Measurements from ENCODE around the gene TFDP1.

The TFDP1 gene

DNA sequence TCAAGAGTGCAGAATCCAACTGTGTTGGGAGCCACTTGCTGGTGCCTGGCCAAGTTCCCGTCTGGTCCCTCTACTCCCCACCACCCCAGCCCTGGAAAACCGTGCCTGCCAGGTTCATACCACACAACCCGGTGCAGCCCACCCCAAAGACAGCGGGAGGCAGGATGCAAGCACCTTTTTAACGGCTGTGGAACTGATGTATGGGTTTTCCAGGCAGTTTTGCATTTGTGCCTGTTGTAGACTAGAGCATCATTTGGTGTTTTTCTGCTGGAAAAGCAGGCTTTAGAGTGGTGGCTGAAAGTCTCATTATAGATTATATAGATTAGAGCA lies 13.5 kb downstream of the TFDP1 start:
- DNase-seq (ENCODE audit: low spot score): no peak

DNA sequence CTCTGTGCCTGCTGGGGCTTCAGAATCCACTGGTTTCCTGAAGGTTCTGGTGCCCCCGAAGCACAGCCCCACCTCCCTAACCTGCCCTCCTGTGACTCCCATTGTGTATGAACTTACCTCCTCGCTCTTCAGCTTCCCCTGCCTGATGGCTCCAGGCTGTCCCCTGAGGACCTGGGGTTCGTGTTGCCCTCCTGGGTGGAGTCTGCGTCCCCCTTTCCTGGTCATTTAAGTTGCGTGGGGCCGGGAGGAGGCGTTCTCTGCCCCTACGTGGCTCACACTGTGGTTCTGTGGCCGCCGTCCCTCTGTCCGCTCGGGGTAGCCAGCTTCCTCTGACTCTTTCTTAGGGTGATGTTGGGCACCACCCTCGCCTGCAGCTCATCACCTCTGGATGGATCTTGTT lies 13.9 kb downstream of the TFDP1 start:
- DNase-seq (ENCODE audit: low spot score): no peak

DNA sequence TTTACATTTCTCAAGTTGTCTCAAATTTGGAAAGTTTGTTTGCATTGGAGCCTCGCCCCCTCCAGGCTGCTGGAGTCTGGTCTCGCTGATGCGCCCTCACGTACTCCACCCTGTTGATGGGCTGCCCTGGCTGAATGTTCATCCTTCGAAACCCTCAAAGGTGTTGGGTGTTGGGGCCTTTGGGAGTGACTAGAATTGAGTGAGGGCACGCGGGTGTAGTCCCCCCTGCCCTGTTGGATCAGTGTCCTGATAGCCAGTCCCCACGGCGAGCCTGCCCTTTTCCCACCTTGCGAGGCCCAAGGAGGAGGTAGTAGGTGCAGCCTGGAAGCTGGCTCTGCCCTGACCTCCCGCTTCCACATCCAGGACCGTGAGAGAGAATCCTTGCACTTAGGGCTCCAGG lies 14.8 kb downstream of the TFDP1 start:
- DNase-seq (ENCODE audit: low spot score): no peak

DNA sequence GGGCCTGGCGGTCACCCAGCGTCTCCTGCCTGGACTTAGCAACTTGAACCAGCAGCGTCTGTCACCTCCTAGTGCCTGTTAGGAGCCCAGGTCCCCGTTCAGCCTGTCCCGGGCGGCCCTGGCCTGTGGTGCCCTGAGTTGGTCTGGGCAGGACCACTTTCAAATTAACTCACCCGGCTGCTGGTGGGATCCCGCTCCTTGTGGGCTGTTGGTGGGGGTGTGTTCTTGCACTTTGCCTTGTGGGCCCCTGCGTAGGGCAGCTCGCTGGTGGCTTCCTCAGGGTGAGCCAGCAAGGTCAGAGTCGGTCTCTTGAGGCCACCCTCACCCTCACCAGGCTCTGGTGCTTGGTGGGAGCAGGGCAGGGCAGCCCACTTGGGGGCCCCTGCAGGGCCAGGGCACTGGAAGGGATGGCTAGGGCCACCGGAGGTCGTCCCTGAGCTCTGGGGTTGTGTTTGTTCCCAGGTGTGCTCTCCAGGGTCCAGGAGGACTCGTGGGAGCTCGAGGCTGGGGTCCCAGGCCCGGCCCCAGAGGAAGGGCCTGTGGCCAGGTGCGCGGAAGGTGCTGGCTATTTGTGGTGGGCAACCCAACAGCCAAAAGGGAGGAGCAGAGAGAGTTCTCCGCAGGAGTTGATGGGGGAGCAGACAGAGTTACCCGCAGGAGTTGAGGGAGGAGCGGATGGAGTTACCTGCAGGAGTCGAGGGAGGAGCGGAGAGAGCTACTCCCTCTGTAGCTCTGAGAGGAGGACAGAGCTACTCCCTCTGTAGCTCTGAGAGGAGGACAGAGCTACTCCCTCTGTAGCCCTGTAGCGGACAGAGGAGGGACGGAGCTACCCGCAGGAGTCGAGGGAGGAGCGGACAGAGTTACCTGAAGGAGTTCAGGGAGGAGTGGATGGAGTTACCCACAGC lies 16.9 kb downstream of the TFDP1 start:
- no peak for DNase-seq (ENCODE audit: low spot score)

DNA sequence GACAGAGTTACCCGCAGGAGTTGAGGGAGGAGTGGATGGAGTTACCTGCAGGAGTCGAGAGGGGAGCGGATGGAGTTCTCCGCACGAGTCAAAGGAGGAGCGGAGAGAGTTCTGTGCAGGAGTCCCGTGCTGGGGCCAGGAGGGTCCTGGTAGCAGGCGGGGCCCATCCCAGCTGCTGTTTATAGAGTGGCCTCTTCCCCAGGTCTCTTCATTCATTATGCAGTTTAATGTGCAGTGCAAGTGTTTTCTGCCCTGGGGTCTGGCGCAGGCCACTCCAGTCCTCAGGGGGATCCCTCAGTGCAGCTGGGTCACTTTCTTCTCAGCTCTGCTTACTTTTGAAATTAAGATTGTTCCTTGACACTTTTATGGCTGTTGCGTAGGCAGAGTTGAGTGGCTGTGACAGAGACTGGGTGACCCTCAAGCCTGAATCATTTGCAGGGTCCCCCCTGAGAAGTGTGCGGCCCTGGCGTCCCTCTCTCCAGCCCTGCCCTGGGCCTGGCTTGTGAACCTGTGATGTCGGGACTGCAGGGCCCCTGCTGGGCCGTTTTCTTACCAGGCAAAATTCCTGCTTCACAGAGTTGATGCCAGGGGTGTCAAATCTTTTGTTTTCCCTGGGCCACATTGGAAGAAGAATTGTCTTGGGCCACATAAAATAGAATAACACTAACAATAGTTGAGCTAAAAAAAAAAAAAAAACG lies 17.9 kb downstream of the TFDP1 start:
- DNase-seq (ENCODE audit: low spot score): no peak

DNA sequence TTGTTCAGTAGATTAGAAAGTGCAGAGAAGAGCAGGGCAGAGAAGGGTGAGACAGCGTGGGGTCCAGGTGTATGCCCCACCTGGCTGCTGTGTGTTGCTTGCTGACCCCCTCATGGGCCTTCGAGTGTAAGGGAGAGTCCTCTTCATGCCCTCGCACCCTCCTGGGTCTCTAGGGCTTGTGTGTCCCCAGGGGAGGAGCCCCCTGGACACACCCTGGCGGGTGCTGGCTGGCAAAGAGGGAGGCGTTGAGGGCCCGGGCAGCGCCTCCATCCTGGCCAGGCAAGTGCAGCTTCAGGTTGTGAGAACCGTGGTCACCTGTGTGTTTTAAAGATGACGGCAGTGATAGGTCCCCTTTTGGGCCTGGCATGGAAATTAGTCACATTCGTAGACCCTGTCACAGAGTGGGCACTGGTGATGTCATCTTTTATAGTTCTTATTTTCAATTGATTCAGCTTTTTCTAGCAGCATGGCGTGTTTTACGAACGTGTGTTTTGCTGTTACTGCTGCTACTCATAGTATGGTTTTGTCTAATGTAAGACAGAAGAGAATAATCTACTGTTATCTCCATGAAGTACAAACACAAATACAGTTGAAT lies 18.7 kb downstream of the TFDP1 start:
- no peak for DNase-seq (ENCODE audit: low spot score)

DNA sequence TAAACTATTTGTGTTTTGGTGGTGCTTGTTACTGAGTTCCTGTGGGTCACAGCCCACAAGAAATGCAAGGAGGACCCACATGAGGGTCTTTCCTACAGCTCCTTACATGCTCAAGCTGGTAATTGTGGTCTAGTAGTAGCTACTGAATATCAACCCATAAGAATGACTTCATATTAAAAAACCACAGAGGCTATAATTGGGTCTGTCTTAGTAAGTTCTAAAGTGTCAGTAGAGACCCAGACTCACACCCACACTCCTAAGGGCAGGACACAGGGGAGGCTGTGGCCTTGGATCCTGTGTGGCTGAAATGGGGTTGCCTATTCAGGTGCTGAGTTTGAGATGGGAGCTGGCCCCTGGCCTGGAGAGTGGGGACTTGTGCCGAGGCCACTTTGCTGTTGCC lies 19.6 kb downstream of the TFDP1 start:
- DNase-seq (ENCODE audit: low spot score): no peak

DNA sequence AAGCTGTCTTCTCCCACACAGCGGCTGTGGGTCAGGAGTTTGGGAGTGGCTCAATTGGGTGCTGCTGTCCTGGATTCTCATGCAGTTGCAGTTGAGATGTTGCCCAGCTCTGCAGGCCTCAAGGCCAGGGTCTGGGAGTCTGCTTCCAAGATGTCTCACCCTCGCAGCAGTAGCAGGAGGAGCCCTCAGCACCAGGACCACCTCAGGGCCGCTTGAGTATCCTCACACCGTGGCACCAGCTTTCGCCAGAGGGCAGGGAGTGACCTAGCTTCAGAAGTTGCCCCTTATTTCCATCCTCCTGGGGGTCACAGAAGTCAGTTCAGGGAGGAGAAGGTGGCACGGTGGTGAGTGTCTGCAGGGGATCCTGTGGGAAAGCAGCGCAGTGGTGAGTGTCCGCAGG lies 20.9 kb downstream of the TFDP1 start:
- no peak for DNase-seq (ENCODE audit: low spot score)

DNA sequence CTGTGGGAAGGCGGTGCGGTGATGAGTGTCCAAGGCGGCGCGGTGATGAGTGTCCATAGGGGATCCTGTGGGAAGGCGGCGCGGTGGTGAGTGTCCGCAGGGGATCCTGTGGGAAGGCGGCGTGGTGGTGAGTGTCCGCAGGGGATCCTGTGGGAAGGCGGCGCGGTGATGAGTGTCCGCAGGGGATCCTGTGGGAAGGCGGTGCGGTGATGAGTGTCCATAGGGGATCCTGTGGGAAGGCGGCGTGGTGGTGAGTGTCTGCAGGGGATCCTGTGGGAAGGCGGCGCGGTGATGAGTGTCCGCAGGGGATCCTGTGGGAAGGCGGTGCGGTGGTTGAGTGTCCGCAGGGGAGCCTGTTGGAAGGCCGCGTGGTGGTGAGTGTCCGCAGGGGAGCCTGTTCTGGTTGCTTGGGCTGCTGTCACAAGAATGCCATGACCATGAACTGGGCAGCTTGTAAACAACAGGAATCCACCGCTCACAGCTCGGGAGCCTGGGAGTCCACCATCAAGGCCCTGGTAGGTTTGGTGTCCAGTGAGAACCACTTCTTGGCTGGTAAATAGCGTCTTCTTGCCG lies 21.4 kb downstream of the TFDP1 start:
- no peak for DNase-seq (ENCODE audit: low spot score)

DNA sequence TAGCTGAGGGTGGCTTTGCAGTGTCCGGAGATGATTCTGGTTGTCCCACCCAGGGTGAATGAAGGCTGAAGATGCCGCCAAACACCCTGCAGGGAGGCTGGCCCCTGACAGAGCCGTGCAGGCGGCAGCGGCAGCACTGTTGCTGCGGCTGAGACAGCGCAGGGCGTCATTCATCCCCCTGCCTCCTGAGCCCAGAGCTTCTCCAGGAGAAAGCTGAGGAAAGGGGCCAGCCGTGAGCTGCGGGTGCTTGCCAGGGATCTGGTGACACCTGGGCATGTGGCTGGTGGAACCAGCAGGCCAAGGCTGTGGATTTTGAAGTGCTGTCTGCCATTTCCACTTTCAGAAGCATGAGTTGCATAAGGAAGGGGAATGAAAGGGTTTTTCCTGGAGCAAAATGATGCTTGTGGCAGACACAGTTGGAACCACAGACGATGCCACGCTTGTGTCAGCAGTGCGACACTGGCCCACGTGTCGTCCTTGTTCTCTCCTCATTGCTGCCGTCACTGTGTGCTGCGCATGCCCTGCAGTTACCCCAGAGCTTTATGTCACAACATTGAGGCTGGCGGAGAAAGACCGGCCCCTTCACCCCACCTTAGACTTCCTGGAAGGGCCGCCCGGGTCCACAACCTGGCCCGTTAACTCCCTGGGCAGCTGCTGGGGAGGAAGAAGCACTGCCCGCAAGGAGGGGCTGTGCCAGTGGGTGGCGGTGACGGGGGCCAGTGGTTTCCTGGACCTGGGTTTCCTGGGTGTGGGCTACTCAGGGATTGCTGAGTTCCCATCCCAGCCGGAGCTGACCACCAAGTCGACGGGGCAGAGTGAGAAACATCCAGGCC lies 22.7 kb downstream of the TFDP1 start:
- no peak for DNase-seq (ENCODE audit: low spot score)

DNA sequence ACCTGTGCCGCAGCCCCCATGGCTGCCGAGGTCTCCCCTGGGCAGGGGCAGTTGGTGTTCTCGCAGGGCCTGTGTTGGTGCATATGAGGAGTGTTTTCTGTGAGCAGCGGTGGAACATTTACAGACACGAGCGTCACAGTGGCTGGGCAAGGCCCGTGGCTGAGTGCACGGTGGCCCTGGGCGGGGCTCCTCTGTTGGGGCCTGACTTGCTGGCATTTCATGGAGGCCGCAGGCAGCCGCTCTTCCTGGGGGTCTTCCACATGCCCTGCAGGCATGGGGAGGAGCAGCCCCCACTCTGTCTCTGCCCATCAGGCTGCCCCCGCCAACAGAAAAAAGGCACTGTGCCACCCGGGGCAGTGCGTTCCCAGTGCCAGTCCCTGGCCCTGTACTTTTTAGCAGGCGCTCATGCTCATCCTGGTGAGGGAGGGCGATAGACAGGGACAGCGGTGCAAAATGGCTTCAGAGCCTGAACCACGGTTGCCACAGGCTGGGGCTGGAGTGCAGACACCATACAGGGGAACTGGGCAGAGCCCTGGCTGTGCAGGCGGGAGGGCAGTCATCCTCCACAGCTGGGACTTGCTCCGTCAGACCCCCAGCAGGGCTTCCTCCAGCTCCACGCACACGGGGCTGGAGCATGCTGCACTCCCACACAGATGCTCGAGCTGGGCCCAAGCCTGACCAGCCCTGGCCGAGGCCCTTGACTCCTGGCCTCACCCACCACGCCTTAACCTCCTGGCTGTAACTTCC lies 23.5 kb downstream of the TFDP1 start:
- no peak for DNase-seq (ENCODE audit: low spot score)

DNA sequence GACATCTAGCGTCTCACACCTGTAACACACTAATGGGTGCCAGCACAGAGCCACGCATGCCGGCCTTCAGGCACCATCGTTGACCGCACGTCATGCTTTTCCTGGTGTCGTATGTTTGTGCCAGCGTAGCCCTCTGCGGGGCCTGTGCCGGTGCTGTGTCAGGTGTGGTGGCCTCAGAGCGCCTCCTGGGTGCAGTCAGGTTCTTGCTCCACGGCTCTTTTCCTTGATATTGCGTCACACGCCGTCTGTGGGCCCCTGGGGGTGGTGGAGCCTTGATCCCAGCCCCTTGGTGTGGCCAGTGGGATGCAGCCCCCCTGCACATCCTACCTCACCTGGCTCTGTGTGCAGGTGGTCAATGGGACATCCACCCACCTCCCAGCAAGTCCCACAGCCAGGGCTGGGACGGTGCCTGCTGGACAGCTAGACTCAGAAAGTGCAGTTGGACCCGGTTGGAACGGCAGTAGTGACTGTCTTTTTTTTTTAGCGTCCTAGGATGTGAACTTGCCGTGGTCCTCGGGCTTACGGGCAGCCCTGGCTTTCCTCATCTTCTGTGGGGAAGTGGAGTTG lies 24.5 kb downstream of the TFDP1 start:
- no peak for DNase-seq (ENCODE audit: low spot score)

DNA sequence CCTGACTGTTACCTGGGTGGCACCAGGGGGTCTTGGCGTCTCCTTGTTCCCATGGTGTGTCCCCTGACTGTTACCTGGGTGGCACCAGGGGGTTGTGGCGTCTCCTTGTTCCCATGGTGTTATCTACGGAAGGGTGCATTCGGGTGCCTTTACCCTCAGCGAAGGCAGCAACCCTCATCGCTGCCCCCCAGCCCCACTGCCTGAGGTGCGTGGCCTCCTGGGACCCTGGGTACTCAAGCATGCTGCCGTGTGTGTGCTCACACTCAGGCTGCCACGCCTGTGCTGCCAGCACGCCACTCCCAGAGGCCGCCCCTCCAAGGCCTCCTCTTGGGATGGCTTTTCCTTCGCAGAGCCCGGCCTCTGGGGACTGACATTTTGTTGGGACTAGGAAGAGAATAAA lies 25.1 kb downstream of the TFDP1 start:
- no peak for DNase-seq (ENCODE audit: low spot score)

DNA sequence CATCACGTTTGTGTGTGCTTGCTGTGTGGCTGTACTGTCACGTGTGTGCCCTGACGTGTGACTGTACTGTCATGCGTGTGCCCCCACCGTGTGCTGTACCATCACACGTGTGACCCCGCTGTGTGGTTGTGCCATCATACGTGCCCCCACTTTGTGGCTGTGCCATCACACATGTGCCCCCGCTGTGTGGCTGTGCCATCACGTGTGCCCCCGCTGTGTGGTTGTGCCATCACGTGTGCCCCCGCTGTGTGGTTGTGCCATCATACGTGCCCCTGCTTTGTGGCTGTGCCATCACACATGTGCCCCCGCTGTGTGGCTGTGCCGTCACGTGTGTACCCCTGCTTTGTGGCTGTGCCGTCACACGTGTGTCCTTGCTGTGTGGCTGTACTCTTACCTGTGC lies 25.7 kb downstream of the TFDP1 start:
- DNase-seq (ENCODE audit: low spot score): no peak

DNA sequence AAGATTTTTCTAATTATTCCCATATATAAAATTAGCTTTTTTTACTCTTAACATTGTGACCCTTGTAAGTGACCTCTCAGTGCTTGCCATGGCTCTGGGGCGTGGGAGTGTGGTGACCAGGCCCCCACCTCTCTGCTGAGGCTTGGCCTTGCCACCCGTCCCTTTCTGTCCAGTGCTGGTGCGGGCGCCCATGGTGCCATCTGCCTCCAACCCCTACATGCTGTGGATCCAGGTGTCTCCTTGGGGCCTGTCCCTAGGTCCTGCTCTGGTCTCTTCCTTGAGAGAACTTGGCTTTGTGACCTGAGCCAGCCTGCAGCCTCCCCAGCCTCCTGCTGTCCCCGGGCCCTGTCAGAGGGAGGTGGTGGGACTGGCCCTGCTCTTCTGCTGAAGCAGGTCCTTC lies 27.4 kb downstream of the TFDP1 start:
- no peak for DNase-seq (ENCODE audit: low spot score)

DNA sequence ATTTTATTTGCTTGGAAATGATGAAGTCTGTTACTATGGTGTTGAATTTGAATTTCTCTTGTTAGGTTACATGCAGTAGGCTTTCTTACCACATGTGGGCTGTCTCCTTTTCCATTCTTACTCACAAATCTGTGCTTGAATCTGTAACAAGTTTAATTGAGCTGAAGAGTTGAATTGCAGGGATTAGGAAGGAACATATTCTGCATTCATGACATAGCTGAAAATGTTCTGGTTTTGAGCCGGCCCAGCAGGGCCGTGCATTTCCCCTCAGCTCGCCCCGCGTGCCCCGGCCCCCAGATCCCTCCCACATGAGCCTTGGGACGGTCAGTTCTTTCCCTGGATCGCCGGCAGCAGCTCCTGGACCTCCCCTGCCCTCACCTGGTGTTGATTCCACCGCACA lies 28.1 kb downstream of the TFDP1 start:
- DNase-seq (ENCODE audit: low spot score): no peak

DNA sequence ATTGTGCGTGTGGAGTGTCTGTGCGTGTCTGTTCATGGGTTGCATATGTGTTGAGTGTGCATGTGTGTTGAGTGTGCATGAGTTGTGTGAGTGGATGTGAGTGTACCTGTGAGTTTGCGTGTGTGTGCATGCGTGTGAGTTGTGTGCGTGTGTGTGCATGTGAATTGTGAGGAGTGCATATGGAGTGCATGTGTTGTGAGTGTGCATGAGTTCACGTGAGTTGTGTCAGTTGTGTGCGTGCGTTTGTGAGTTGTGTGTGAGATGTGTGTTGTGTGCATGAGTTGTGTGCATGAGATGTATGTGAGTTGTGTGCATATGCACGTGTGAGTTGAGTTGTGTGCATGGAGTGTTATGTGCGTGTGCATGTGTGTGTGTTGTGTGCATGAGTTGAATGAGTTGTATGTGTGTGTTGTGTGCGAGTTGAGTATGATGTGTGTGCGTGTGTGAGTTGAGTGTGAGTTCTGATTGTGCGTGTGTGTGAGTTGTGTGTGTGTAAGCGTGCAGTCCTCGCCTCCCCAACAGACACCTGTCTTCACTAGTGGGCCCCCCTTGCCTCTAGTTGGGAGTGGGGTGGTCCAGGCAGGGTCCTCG lies 29.3 kb downstream of the TFDP1 start:
- no peak for DNase-seq (ENCODE audit: low spot score)

DNA sequence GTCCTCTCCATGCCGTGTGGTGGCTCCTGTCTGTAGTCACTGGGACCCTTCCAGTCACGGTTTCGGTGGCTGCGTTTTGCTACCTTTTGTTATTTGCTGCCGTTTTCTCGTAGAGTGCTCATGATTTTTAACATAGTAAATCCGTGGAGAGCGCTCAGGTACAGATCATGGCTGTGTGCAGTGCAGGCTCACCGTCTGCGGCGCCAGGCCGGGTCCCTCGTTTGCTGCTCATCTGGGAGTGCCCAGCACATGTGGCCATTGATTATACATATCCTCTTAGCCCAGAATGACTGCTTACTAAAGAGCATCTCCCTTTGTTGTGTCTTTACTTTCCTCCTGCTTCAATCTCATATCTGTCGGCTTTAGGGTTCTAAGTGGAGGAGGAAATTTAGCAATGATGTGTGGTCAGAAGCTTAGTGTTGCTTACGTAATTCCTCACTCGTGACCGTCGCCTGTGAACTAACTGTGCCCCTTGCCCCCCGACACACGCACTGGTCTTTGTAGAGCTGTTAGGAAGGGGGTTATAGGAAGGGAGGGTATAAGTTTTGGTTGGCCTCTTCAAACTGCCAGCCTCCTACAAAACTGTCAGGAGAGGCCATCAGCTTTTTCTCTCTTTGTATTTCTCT lies 31.8 kb downstream of the TFDP1 start:
- no peak for DNase-seq (ENCODE audit: low spot score)

DNA sequence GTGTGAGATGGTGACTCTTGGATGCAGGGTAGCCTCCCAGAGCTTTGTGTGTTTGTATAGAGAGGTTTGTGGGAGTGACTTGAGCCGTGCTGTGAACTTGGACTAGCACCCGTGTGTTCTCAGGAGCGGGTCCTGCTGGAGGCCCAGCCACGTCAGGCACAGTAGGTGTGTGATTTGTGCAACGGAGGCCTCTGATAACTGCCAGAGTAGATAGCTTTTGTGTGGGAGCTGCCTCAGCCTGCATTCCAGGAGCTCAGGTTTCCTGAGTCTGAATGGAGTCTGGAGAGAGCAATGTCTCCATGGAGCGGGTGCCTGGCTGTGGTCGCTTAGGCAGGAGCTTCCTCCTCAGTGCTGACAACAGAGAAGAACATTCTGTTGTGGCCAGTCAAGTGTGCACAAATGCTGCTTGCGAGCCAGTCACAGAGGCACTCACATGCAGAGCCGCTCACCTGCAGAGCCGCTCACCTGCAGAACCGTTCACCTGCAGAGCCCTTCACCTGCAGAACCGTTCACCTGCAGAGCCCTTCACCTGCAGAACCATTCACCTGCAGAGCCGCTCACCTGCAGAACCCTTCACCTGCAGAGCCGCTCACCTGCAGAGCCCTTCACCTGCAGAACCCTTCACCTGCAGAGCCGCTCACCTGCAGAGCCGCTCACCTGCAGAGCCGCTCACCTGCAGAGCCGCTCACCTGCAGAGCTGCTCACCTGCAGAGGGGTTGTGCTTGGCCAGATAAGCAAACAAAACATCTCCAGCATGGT lies 32.6 kb downstream of the TFDP1 start:
- DNase-seq (ENCODE audit: low spot score): no peak
